Left lobe of liver (tissue), 2 donors: ENCODE data around the gene FRMD4A. TPM values are rescaled to one million over a fixed set of nuclear protein-coding genes. Genes with fewer than 3 reads are reported as not detected.
A peak's percentile ranks its signal among the peaks of the same experiment; 100 is the strongest.
"Not testable (repeated sequence)": the region's sequence is repeated elsewhere in the genome, so short reads cannot be mapped to it uniquely, and the experiment has no call there.

Experiments used
- ATAC-seq: fragments of 200-7000 bp; cut with Tn5 transposase; one replicate; pipeline ENCODE4 v1.9.1; 2020; ENCODE audit warnings: mild to moderate bottlenecking, moderate library complexity
- DNase-seq: peaks from one replicate; pipeline ENCODE4 v3.0.0-alpha.2; 2020; ENCODE audit warnings: low spot score
- total RNA-seq: library from RNA; stranded (reverse); gene quantifications from one replicate; pipeline ENCODE4 v1.2.1, GENCODE V29; 2021
- donor health status: DM: no; HTN: no; CAD: no; lungs with moderate emphysema.
- donor health status: DM: no; HTN: yes; CAD: no.

Gene FRMD4A
- total RNA-seq, 1 donor from 2014 or later: 13.8 TPM

GRCh38 chr10:13925971-13926780, 404.5 kb downstream of the FRMD4A start:
- DNase-seq: no peak

GRCh38 chr10:13924040-13924725, 406.5 kb downstream of the FRMD4A start:
- DNase-seq: no peak

More at GRCh38 chr10:13925971-13926780, 404.5 kb downstream of the FRMD4A start:
- no peak for ATAC-seq

GRCh38 chr10:13922586-13922985, 408.1 kb downstream of the FRMD4A start:
- DNase-seq: no peak
- ATAC-seq: no peak

More at GRCh38 chr10:13924040-13924725, 406.5 kb downstream of the FRMD4A start:
- no peak for ATAC-seq

- DNase-seq: no peak
- ATAC-seq: no peak
These were observed 408.8 kb downstream of the FRMD4A start for GRCh38 chr10:13921941-13922340.

- ATAC-seq, DNase-seq: not testable (repeated sequence)
These were observed 409.6 kb downstream of the FRMD4A start for GRCh38 chr10:13921131-13921530.

- DNase-seq: no peak
These were observed 410.3 kb downstream of the FRMD4A start for GRCh38 chr10:13920465-13920864.

GRCh38 chr10:13920031-13920430, 410.7 kb downstream of the FRMD4A start:
- no peak for ATAC-seq
- no peak for DNase-seq

More at GRCh38 chr10:13920465-13920864, 410.3 kb downstream of the FRMD4A start:
- no peak for ATAC-seq

- DNase-seq: no peak
- ATAC-seq: no peak
These were observed 412.9 kb downstream of the FRMD4A start for GRCh38 chr10:13917791-13918190.

GRCh38 chr10:13916384-13916947, 414.3 kb downstream of the FRMD4A start:
- ATAC-seq: no peak
- no peak for DNase-seq

GRCh38 chr10:13915710-13916109, 415.0 kb downstream of the FRMD4A start:
- ATAC-seq (no peak), DNase-seq (no peak)

GRCh38 chr10:13913897-13914296, 416.8 kb downstream of the FRMD4A start:
- DNase-seq (no peak), ATAC-seq (peak; percentile 47)

- ATAC-seq (no peak), DNase-seq (no peak)
These were observed 418.8 kb downstream of the FRMD4A start for GRCh38 chr10:13911821-13912520.

GRCh38 chr10:13909516-13910258, 421.0 kb downstream of the FRMD4A start:
- ATAC-seq: peak; percentile 26

GRCh38 chr10:13908475-13908874, 422.2 kb downstream of the FRMD4A start:
- ATAC-seq (peak; percentile 53), DNase-seq (no peak)

More at GRCh38 chr10:13909516-13910258, 421.0 kb downstream of the FRMD4A start:
- DNase-seq: no peak

- ATAC-seq (peak; percentile 45), DNase-seq (no peak)
These were observed 423.2 kb downstream of the FRMD4A start for GRCh38 chr10:13907570-13907969.

GRCh38 chr10:13905281-13905680, 425.4 kb downstream of the FRMD4A start:
- ATAC-seq (no peak), DNase-seq (no peak)

GRCh38 chr10:13904064-13904463, 426.7 kb downstream of the FRMD4A start:
- ATAC-seq: peak; percentile 70

GRCh38 chr10:13902868-13903587, 427.7 kb downstream of the FRMD4A start:
- DNase-seq (no peak), ATAC-seq (no peak)

More at GRCh38 chr10:13904064-13904463, 426.7 kb downstream of the FRMD4A start:
- no peak for DNase-seq

- ATAC-seq: no peak
- no peak for DNase-seq
These were observed 430.8 kb downstream of the FRMD4A start for GRCh38 chr10:13899941-13900340.
